Stimulated activated CD4-positive, alpha-beta T cell treated with anti-CD3 and anti-CD28 coated beads, TNF-alpha, amount 100 ng/mL, for 48 hours (primary cell): ENCODE data around the gene ZNF888.
A peak's percentile ranks its signal among the peaks of the same experiment; 100 is the strongest.
"Not testable (repeated sequence)": the region's sequence is repeated elsewhere in the genome, so short reads cannot be mapped to it uniquely, and the experiment has no call there.

Source experiments
- DNase-seq, 3 donors: peaks; one replicate each; pipeline ENCODE4 v3.0.0-alpha.2; 2020; ENCODE audit warnings: low read depth in 3 of 3

The ZNF888 gene

DNA sequence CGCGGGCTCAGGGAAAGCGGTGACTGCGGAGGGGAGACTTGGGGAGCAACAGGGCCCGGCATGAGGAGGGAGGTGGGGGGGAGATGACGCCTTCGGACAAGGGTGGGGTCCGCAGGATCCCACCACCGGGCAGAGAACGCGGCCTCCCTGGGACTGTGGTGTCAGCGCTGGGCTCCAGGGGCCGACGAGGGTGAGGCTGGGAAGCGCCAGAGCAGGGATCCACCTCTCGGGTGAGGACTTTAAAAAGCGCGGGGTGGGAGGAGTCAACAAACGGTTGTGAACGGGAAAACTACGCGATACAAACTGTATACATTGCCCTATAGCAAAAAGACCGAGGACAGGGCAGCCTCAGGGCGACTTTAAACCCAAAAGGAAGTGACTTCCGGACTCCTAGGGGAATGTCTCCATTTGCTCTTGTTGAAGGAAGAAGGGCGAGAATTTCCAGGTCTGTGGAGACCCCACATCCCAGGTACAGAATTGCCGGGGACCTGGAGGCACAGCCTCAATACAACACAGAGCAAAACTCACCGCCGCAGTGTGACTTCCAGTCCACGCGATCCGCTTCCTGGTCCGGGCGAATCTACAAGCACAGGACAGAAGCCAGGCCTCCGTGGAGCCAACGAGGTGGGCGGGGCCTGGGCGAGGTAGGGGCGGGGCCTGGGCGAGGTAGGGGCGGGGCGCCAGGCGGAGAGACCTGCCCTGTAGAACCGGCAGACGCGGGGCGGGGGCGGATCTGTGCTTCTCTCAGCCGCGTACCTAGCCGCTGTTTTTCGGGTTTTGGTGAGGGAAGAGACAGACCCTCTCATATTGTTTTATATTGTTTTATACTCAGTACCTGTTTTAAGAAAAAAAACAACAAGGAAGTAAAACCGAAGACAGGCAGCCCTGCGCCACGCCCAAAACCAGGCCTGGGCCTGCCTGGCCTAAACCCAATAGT, at the start of gene ZNF888:
Gene ZNF888, minus strand, starts transcription at position 588 of the 937 bp plus-strand sequence. CDS start 5,555 bp downstream, outside the sequence.
- DNase-seq: peak; percentile 58 to 81 (median 73)

DNA sequence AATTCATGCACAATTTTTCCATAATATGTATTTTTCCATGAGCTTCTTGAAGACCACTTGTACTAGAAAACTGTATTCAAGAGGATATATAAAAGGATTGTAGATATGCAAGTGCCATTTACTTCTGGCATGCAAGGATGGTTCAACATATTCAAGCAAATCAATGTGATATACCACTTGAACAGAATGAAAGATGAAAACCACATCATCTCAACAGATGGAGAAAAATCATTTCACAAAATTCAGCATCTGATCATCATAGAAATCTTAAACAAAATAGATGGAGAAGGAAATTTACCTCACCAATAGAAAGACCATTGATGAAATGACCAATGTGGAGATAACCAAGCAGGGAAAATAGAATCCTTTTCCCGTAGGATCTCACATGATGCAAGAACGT, 44.5 kb upstream of the ZNF888 start:
- no peak for DNase-seq

- DNase-seq: no peak
These were observed 40.0 kb upstream of the ZNF888 start for GRCh38 chr19:52963247-52963618.

- peak; percentile 97 to 100 (median 98) for DNase-seq
These were observed 39.4 kb upstream of the ZNF888 start, which contains the start of gene ZNF816 for GRCh38 chr19:52962394-52963246. Gene ZNF816 (minus strand): TSS chr19:52962881. CDS start chr19:52956089, 6,792 bp downstream.

DNA sequence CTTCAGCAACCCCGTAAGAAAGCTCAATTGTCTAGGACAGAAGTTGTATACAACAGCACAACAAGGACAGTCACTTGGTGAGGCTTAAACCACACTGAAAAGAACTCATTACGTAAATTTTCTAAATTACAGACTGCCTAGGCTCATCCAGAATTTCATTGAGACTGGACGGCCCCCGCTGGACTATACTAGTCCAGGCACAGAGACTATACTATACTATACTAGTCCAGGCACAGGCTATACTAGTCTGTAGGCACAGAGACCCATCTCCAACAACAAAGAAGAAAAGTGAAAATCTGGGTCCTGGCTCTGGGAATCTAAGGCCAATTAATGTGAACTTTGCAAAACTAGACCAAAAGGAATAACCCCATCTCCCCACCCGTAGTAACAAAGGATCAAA, 38.8 kb upstream of the ZNF888 start:
- DNase-seq: no peak

DNA sequence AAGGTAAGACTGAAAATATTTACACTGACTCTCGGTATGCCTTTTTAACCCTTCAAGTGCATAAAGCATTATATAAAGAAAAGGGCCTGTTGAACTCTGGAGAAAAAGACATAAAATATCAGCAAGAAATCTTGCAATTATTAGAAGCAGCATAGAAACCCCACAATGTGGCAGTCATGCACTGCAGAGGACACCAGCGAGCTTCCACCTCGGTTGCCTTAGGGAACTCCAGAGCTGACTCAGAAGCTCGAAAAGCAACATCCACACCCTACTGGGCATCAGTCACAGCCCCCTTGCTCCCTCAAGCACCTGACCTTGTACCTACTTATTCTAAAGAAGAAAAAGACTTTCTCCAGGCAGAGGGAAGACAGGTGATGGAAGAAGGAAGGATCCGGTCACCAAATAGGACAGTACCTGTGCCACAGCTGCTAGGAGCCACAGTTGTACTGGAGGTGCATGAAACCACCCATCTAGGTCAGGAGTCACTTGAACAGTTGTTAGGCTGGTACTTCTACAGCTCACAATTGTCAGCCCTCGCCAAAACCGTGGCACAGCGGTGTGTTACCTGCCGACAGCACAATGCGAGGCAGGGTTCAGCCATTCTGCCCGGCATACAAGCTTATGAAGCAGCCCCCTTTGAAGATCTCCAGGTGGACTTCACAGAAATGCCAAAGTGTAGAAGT, 36.5 kb upstream of the ZNF888 start:
- no peak for DNase-seq

GRCh38 chr19:52957591-52957990, 34.4 kb upstream of the ZNF888 start:
- DNase-seq: no peak

- DNase-seq: no peak
These were observed 33.7 kb upstream of the ZNF888 start for GRCh38 chr19:52956917-52957316.

DNA sequence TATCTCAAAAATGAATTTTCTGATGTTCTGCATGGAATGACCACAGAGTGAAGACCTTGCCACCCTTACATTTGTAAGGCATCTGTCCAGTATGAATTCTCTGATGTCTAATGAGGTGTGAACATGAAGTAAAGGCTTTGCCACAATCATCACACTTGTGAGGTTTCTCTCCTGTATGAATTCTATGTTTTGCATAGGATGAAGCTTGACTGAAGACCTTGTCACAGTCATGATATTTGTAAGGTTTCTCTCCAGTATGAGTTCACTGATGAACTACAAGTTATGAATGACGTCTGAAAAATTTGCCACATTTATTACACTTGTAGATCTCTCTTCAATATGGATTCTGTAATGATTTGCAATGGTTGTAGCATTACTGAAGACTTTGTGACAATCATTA, 26.2 kb upstream of the ZNF888 start:
- DNase-seq: no peak

GRCh38 chr19:52948025-52948770, 25.0 kb upstream of the ZNF888 start:
- no peak for DNase-seq

GRCh38 chr19:52946322-52947310, 23.4 kb upstream of the ZNF888 start:
- no peak for DNase-seq

- no peak for DNase-seq
These were observed 22.6 kb upstream of the ZNF888 start for GRCh38 chr19:52945652-52946321.

- DNase-seq: not testable (repeated sequence)
These were observed 21.7 kb upstream of the ZNF888 start for GRCh38 chr19:52944703-52945493.

DNA sequence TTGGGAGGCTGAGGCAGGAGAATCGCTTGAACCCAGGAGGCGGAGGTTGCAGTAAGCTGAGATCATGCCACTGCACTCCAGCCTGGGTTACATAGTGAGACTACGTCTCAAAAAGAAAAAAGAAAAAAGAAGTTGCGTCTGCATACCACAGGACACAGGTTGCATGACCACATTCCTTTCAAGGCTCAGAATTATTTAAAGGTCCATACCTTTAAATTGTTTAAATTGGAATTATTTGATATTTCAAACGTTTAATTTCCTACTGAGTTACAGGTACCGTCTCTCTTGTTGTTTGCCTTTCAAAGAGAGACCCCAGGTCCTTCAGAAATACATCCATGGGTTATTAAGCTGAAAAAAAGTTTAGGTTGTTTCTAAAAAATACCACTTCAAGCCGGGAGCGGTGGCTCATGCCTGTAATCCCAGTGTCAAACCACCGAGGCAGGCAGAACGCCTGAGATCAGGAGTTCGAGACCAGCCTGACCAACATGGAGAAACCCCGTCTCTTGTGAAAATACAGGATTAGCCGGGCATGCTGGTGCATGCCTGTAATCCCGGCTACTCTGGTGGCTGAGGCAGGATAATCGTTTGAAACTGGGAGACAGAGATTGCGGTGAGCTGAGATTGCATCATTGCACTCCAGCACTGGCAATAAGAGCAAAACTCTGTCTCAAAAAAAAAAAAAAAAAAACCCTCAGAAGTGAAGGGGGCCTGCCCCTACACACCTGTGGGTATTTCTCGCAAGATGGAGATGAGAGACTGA, 20.8 kb upstream of the ZNF888 start:
- DNase-seq: no peak

DNA sequence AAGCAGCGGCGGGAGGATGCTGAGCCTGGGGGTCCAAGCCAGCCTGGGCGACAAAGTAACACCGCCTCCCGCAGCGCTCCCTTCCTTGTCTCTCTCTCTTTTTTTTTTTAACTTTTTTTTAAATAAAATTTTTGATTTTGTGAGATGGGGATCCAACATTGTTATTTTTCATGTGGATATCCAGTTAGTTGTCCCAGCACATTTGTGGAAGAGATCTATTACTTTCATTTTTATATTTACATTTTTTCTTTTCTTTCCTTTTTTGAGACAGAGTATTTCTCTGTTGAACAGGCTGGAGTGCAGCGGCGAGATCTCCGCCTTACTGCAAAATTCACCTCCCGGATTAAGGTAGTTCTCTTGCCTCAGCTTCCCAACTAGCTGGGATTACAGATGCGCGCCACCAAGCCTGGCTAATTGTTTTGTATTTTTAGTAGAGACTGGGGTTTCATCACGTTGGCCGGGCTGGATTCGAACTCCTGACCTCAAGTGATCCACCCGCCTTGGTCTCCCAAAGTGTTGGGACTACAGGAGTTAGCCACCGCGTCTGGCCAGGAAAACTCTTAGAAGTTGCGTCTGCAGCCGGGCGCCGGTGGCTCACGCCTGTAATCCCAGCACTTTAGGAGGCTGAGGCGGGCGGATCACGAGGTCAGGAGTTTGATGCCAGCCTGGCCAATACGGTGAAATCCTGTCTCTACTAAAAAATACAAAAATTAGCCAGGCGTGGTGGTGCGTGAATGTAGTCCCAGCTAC, 20.1 kb upstream of the ZNF888 start:
- DNase-seq: no peak

- peak; percentile 77 to 90 (median 86) for DNase-seq
These were observed 19.3 kb upstream of the ZNF888 start for GRCh38 chr19:52942386-52943133.
